Kidney epithelial cell (primary cell): Measurements from ENCODE around the gene NTHL1. TPM values are rescaled to one million over a fixed set of nuclear protein-coding genes. Genes with fewer than 3 reads are reported as not detected.

Experiments used
- DNase-seq: peaks from one replicate; pipeline ENCODE4 v3.0.0-alpha.2; 2010; ENCODE audit warnings: low read depth
- H3K27me3 ChIP-seq: 2 replicates; pipeline ENCODE4 v1.6.0; 2011; ENCODE audit warnings: low read length; ENCODE audit not compliant: control insufficient read depth, insufficient read depth
- H3K36me3 ChIP-seq: 2 replicates; pipeline ENCODE4 v1.5.1; 2011; ENCODE audit warnings: low read length; ENCODE audit not compliant: control insufficient read depth, insufficient read depth
- H3K4me3 ChIP-seq: 2 replicates; pipeline ENCODE4 v1.5.1; 2011; ENCODE audit warnings: low read depth, mild to moderate bottlenecking, control low read depth, low read length
- total RNA-seq: library from RNA; depleted of rRNA; stranded (reverse); fragments of >200 nt; gene quantifications from 2 replicates; pipeline ENCODE4 v1.2.3, GENCODE V29; 2015
- TF ChIP-seq, protein P1 (sequence below): IDR thresholded peaks from 2 replicates; pipeline ENCODE4 v1.5.1; 2011; ENCODE audit warnings: mild to moderate bottlenecking, moderate library complexity, low read length, control low read depth, inconsistent platforms; ENCODE audit not compliant: insufficient read depth, poor library complexity, severe bottlenecking

The NTHL1 gene
- total RNA-seq, 1 donor from 2014 or later = 44.1 TPM

DNA sequence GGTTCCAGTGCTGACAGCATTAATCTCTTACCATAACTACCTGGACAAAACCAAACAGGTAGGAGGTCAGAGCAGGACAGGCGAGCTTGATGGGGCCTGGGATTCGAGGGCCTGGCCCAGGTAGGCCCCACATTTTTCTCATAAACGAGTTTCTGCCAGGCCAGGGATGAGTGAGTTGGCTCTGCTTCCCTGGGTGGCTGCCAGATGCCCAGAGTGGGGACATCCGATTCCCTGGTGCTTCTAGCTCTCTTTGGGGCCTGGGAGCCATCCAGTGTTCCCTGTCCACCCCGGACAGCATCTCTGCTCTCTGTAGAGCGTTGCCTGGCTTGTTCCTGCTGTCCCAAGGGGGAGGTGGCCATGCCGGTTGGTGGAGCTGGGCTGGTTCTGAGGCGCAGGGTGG lies 25.3 kb upstream of the NTHL1 start:
- Histone ChIP-seq H3K36me3 (peaks cover 4% of the 10 kb centered on the region), H3K4me3 (no peak overlapping the region), H3K27me3 (no peaks in the 10 kb centered on the region)
- no peak for DNase-seq
- TF ChIP-seq, protein P1, sequence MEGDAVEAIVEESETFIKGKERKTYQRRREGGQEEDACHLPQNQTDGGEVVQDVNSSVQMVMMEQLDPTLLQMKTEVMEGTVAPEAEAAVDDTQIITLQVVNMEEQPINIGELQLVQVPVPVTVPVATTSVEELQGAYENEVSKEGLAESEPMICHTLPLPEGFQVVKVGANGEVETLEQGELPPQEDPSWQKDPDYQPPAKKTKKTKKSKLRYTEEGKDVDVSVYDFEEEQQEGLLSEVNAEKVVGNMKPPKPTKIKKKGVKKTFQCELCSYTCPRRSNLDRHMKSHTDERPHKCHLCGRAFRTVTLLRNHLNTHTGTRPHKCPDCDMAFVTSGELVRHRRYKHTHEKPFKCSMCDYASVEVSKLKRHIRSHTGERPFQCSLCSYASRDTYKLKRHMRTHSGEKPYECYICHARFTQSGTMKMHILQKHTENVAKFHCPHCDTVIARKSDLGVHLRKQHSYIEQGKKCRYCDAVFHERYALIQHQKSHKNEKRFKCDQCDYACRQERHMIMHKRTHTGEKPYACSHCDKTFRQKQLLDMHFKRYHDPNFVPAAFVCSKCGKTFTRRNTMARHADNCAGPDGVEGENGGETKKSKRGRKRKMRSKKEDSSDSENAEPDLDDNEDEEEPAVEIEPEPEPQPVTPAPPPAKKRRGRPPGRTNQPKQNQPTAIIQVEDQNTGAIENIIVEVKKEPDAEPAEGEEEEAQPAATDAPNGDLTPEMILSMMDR = no peak

DNA sequence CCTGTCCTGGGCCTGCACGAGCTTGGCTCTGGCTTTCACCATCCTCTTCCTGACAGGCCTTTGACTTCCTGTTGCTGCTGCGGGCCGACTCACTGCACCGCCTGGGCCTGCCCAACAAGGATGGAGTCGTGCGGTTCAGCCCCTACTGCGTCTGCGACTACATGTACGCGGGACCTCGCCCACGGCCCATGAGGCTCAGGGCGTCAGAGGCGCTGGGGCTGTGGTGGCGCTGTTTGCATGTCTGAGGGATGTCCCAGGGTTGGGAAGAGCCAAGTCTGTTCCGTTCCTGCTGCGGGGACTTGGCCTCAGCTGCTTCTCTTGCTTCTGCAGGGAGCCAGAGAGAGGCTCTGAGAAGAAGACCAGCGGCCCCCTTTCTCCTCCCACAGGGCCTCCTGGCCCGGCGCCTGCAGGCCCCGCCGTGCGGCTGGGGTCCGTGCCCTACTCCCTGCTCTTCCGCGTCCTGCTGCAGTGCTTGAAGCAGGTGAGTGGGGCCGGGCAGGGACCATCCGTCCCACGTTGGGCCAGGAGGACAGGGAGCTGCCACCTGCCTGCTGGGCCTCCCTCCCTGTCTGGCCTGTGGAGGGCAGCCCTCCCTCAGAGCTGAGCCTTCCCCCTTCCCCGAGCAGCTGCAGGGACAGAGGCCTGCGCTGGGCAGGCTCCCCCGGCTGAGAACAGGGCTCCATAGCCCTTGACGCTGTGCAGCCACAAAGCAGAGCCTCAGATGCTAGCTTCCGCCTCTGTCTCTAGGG lies 24.0 kb upstream of the NTHL1 start:
- DNase-seq = no peak
- peaks cover 4% of the 10 kb centered on the region for H3K36me3 ChIP-seq
- no peak overlapping the region for H3K4me3 ChIP-seq
- H3K27me3 ChIP-seq = no peaks in the 10 kb centered on the region
- TF ChIP-seq, protein P1 = no peak

DNA sequence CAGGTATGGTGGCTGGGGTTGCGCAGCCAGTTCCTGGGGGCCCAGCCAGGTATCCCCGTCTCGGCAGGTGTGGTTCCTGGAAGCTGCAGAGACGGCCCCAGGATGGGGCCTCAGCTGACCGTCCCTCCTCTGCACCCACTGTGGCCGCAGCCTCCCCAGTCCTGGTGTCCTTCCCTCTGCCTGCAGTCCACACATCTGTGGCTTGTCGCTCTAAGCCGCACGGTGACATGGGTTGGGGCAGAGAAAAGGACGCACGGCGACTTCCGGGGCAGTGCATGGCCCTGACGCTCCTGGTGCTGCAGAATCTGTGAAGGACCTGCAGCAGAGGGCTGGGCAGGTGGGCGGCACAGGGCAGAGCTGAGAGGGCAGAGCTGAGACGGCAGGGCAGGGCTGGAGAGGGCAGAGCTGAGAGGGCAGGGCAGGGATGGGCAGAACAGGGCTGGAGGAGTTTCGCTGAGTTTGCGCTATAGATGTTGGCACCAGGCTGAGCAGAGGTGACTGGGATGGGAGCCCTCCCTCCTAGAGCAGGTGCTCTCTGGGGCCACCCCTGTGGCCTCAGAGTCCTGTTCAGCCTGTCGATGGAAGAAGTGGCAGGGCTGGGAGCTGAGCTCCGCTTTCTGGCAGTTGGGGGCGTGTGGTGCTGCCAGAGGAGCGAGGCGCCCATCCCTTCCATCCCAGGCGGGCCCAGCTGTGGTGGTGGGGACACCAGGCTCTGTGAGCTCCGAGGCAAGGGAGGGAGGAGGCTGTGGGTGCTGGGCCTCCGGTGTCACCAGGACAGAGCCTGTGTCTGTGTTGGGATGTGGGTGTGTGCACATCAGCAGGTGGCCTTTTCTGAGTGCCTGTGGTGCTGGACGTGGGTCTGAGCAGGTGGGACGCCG lies 23.2 kb upstream of the NTHL1 start:
- TF ChIP-seq, protein P1 = no peak
- Histone ChIP-seq H3K27me3 (no peaks in the 10 kb centered on the region), H3K4me3 (no peak overlapping the region), H3K36me3 (peaks cover 6% of the 10 kb centered on the region)
- DNase-seq = no peak

DNA sequence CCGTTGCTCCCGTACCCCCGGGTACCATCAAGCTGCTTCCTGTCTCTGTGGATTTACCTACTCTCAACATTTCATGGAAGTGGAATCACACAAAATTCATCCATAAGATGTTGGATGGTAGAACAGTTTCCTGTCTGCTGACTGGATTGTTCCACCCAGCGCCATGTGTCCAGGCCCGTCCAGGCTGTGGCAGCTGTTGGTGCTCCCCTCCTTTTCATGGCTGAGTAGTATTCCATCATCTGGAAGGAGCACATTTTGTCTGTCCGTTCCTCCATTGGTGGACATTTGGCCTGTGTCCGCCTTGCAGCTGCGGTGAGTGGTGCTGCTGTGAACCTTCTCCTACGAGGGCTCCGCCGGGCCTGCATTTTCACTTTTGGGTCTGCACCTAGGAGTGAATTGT lies 18.5 kb upstream of the NTHL1 start:
- H3K36me3 ChIP-seq = peaks cover 5% of the 10 kb centered on the region
- TF ChIP-seq, protein P1 = no peak
- H3K4me3 ChIP-seq = no peak overlapping the region
- no peaks in the 10 kb centered on the region for H3K27me3 ChIP-seq
- no peak for DNase-seq

DNA sequence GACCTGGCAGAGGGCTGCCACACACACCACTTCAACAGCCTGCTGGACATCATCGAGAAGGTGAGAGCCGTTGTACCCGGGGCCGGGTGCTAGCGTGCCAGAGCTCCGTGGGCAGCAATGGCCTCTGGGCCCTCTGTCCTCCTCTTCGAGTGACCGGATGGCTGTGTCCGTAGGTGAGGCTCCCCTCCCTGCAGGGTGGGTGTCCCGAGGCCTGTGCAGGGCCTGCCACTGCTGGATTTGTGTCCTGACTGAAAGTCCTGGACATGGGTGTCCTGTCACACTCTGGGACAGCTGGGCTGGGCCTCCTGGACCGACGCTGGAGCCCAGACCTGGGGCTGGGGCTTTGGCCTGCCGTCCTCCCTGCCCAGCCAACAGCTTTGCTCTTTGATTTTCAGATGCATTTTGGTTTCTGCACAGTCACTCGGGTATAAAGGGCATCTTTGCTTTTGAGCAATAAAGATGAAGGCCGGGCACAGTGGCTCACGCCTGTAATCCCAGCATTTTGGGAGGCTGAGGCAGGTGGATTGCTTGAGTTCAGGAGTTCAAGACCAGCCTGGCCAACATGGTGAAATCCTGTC lies 16.8 kb upstream of the NTHL1 start:
- TF ChIP-seq, protein P1 = no peak
- H3K36me3 ChIP-seq = peaks cover 5% of the 10 kb centered on the region
- no peak overlapping the region for H3K4me3 ChIP-seq
- no peak for DNase-seq
- H3K27me3 ChIP-seq = no peaks in the 10 kb centered on the region
